Measurements from ENCODE around the gene ARHGAP31.
A peak's percentile ranks its signal among the peaks of the same experiment; 100 is the strongest.

Gene ARHGAP31

DNA sequence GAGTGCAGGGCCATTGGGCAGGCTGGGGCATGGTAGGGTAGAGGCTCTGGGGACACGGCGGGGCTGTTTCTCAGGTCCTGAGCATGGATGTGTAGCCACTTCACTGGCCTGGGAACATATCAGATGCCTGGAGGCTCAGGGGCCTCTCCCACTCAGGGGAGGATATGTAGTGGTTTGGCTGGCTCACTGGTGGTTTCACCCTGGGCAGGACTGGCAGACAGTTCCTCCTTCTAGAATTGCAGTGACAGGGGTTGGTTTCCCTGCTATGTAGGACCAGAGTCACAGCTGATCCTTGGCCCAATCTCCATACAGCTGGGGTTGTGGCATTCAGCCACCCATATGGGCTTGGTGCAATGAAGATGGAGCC, 4.8 kb upstream of the ARHGAP31 start:
- no peak for TF ChIP-seq CTCF (IDR thresholded peaks at IDR 0.05; ENCODE audit: control insufficient read depth, insufficient read depth, low read depth, low read length, missing control alignments)
- H3K4me3 ChIP-seq (ENCODE audit: control insufficient read depth, low read depth, low read length): no peak overlapping the region
- no peak for DNase-seq (ENCODE audit: low read depth)

DNA sequence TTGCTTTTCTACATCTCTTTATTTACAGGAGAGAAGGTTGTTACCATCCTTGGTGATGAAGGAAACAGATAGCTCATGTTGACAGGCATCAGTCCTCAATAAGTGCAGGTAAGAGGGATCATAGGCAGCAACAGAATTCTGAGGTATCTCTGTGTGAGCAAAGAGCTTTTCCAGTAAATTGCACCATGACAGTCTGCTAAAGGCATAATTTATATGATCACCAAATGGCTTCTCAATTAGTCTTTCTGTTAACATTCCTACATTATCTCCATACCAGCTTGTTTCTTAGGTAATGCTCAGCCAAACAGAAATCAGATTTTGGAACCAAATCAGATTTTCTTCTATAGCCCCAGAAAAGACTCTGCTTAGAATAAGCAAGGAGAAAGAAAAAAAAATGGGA, 3.6 kb upstream of the ARHGAP31 start:
- DNase-seq (ENCODE audit: low read depth): no peak
- TF ChIP-seq CTCF (IDR thresholded peaks at IDR 0.05; ENCODE audit: control insufficient read depth, insufficient read depth, low read depth, low read length, missing control alignments): no peak
- no peak overlapping the region for H3K4me3 ChIP-seq (ENCODE audit: control insufficient read depth, low read depth, low read length)

DNA sequence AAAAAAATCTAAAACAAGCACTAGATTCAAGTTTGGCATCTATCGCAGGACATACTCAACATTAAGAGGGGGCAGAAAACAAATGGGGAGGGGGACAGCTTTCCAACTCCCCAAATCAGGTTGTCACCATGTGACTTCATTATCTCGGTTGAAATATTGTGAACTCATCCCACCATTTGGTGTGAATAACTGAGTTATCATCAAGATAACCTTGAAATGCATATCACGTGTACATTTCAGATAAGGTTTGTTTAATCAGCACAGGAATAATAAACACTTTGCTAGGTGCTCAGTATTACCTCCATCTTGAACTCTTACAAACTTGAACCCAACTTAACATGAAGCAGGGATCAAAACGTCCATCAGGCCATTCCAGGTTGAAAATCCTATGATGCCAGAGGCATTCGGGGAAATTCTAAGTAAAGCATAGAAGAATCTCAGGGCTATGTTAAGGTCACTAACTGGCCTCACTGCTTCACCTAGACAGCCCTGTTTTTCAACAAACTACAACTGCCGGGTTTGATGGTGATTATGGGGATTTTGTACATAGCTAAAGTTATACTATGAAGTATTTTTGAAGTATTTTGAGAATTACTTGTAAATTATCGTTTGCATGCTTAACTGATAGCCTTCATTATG, 3.0 kb upstream of the ARHGAP31 start:
- no peak for DNase-seq (ENCODE audit: low read depth)
- no peak for TF ChIP-seq CTCF (IDR thresholded peaks at IDR 0.05; ENCODE audit: control insufficient read depth, insufficient read depth, low read depth, low read length, missing control alignments)
- H3K4me3 ChIP-seq (ENCODE audit: control insufficient read depth, low read depth, low read length): no peak overlapping the region

DNA sequence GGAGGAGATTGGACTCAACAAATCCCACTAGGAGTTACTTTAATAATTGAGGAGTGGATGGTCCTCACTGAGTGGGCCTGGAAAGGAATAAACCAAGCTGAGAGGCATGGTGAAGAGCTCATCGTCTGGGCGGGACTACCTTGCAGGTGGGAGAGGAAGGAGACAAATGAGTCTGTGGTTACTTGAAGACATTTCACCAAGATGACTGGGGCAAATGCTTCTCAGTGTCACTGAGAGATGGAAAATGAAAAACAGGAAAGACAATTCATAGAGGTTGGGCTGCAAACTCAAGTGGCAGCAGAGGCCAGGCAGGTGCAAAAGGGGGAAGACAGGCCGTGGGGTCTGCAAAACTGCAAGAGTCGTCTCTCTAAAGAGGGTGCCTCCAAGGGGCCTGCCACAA, 1.5 kb upstream of the ARHGAP31 start:
- no peak for DNase-seq (ENCODE audit: low read depth)
- TF ChIP-seq CTCF (IDR thresholded peaks at IDR 0.05; ENCODE audit: control insufficient read depth, insufficient read depth, low read depth, low read length, missing control alignments): no peak
- no peak overlapping the region for H3K4me3 ChIP-seq (ENCODE audit: control insufficient read depth, low read depth, low read length)

DNA sequence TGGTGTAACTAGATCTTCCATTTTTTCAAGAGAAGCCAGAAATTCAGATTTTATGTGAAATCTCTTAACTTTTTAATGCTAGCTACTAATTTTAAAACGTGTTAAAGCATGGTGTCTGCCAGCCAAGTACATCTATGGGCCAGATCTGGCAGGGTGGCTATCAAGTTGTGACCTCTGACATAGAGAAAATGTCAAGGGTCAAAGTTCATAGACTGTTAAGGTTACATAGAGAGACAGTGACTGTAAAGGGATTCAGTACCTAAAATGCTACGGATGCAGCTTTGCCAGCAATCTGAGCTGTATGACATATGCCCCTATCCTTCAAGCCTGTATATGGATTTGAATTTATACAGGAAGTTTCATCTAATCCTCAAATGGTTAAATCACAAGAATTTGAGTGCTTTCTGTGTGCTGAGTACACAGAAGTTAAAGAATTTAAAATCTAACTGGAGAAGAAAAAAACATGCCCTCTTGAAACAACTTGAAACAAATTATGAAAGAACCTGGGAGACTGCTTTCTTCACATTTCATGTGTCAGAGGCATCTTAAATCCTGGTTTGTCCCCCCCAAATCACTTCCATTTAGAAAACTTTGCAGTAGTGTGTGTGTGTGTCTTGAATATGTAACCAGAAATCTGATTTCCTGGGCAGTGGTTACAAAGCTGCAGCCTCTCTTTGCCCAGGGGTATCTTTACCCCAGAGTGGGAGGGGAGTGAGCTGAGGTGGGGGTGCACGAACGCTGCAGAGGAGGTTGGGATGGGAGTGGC, 895 bp upstream of the ARHGAP31 start:
- no peak for TF ChIP-seq CTCF (IDR thresholded peaks at IDR 0.05; ENCODE audit: control insufficient read depth, insufficient read depth, low read depth, low read length, missing control alignments)
- peak overlapping the region; percentile 73 for H3K4me3 ChIP-seq (ENCODE audit: control insufficient read depth, low read depth, low read length)

GRCh38 chr3:119294696-119295671, 801 bp downstream of the ARHGAP31 start:
- DNase-seq (ENCODE audit: low read depth): no peak
- TF ChIP-seq CTCF (IDR thresholded peaks at IDR 0.05; ENCODE audit: control insufficient read depth, insufficient read depth, low read depth, low read length, missing control alignments): no peak

More for the DNA sequence above, 895 bp upstream of the ARHGAP31 start:
- no peak for DNase-seq (ENCODE audit: low read depth)

More at GRCh38 chr3:119294696-119295671, 801 bp downstream of the ARHGAP31 start:
- H3K4me3 ChIP-seq (ENCODE audit: control insufficient read depth, low read depth, low read length): peak overlapping the region; percentile 73
